HG03103 (cell line): Measurements from ENCODE around the gene WFDC5.
"Not testable (repeated sequence)": the region's sequence is repeated elsewhere in the genome, so short reads cannot be mapped to it uniquely, and the experiment has no call there.

Experiments used
- ATAC-seq: cut with Tn5 transposase; IDR thresholded peaks from one replicate; pipeline ENCODE4 v1.9.1; 2021; ENCODE audit warnings: low read depth; ENCODE audit not compliant: unreplicated experiment

The WFDC5 gene, protein sequence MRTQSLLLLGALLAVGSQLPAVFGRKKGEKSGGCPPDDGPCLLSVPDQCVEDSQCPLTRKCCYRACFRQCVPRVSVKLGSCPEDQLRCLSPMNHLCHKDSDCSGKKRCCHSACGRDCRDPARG

DNA sequence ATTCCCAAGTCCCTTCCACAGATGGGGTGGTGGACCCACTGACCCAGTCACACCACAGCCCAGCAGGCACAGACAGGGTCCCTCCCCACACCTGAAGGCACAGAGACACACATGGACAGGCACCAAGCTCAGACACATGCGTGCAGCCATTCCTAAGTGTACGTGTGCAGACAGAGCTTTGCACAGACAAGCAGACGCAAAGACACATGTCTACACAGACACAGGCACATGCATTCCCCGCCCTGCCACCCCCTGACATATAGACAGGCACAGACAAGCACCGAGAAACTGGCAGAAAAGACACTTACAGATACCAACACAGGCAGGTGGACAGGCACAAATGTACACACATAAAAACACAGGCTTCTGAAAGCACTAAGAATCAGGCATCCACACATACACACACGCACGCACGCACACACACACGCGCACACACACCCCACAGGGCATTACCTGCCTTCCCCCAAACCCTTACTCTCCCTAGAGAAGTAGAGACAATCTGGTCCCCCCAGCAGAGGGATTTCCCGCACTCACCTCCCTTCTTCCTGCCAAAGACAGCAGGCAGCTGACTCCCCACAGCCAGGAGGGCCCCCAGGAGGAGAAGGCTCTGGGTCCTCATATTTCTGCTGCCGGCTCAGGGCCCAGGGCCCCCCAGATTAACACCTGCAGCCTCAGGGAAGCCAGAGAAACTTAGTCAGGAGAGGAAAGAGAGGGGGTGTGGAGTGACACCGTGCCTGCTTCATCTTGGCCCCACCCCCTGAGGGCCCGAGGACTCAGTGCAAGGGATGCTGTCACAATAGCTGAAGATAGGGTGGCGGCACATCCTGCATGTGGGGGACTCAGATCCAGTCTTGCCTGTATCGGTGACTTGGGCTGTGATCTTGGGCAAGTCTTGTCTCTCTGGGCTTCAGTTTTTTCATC is at the start of gene WFDC5:
Gene WFDC5 (minus strand): TSS at position 710 of the 921 bp plus-strand sequence. CDS start 91 bp downstream, at position 619.
- no peak for ATAC-seq

DNA sequence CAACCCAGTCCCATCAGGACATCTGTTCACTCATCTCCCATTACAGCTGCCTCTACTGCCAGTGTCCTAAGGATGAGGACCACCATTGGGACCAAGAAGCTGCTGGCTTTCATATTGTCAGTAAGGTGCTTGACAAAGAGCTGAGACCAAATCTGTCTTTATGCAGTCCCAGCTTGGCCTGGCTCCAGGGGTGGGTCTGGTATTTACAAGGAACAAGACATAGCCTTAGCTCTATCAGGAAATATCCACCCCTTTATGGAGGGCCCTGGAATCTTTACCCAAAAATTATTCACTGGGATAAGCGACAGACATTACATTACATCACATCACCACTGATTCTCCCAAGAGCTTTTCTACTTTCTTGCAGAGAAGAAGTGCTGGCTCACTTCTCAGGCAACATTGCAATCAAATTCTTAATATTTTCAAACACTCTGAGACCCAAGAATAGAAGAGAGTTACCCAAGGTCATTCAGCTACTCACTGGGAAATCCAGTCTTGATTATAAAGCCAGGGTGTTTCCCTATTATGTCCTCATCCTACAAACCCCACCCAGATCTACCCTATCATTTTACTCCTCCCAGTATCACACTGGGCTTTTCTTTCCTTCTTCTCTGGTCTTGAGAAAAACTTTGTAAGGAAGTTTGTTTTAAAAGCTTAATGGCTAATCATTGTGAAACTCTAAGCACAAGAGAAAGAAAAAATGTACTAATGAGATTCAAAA is 48.3 kb upstream of the WFDC5 start:
- ATAC-seq, result no peak

DNA sequence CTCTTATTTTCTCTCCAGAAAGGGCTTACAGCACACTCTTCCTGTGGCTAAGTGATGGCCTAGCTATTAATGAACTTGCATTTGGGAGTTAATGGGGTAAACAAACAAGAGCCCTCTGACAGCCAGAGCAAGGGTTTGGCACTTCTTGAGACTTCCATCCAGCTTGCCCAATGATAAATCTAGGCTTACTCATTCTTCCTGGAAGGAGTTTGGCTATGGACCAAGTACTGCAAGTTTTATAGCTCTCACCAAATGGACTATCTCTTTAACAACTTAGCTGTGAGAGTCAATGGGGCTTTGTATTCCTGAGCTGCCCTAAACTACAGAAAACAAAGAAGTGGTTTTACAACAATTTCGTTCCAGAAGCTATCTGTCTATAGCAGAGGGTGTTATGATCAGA is 43.0 kb upstream of the WFDC5 start:
- ATAC-seq, result no peak

DNA sequence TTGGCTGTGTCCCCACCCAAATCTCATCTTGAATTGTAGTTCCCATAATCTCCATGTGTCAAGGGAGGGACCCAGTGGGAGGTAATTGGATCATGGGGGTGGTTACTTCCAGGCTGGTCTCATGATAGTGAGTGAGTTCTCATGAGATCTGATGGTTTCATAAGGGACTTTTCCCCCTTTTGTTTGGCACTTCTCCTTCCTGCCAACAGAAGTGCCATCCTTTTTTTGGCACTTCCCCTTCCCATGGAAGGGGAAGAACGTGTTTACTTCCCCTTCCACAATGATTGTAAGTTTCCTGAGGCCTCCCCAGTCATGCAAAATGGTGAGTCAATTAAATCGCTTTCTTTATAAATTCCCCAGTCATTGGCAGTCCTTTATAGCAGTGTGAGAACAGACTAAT is 41.7 kb upstream of the WFDC5 start:
- no peak for ATAC-seq

DNA sequence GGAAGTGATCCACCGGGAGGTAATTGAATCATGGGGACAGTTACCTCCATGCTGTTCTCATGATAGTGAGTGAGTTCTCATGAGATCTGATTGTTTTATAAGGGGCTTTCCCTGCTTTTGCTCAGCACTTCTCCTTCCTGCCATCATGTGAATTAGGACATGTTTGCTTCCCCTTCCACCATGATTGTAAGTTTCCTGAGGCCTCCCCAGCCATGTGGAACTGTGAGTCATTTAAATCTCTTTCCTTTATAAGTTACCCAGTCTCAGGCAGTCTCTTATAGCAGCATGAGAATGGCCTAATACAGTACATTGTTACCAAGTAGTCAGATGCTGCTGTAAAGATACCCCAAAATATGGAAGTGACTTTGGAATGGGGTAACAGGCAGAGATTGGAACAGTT is 39.8 kb upstream of the WFDC5 start:
- not testable (repeated sequence) for ATAC-seq

DNA sequence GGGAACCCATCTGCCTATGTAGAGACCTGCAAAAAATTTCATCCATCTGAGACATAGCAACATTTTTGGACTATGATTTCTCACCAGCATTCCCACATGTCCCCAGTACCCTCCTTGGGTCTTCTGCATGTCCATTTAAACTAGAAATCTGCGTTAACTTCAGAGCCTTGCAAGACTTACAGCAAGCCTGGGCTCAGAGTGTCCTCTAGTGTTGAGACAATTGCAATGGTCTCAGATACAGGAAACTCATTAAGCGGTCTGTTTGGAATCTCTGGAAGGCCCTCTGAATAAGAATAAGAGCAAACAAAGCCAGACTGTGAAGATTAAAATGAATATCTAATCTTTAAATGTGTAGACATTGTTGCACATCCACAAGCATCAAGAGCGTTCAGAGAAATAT is 39.2 kb upstream of the WFDC5 start:
- ATAC-seq, result no peak

DNA sequence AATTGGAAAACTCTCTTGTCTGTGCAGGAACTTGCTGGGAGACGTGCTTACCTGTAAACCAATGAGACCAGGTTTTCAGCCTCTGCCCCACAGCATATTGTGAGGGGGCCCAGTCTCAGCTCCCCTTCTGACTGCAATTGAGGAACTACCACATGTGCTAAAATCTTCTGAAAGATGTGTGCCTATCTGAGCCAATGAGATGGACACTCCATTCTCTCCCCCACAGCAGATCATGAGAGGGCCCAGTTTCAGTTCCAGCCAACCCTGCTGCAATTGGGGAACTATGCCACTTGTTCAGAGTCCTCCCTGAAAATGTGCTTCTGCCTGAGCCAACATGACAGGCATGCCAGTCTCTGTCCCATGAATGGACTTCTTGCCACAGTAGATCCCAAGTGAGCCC is 38.8 kb upstream of the WFDC5 start:
- no peak for ATAC-seq

DNA sequence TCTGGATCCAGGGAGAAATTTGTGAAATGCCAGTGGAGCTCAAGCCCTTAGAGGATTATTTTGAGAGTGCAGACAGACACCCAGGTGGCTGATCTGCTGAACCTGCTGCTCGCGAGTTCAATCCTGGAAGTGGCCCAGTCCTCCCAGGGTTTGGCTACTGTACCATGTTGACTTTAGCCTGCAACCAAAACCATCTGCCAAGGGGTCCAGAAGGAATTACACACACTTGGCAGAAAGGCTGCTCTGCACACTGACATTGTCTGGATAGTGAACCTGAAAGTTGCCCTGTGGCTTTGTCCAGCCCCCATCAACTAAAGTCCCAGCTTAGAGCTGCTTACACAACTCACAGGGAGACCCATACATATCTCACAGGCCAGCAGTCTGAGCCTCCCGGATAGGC is 38.2 kb upstream of the WFDC5 start:
- ATAC-seq, result no peak

DNA sequence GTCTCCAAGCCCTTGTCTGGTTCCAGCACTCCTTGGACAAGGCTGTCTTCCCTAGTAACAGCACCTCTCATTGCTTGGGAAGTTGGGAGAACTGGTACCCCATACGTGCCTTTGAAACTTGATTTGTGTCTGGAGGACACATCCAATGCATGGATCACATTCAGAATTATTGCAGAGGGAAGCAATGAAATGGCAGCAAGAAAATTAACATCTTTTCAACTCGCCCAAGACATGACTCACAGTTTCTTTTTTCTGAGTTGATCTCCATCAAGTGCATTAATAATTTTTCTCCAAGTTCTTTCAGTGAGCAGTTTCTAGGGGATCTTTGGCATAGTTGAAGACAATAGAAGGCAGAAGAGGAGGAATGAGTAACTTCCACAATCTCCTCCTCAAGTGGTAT is 37.4 kb upstream of the WFDC5 start:
- no peak for ATAC-seq

DNA sequence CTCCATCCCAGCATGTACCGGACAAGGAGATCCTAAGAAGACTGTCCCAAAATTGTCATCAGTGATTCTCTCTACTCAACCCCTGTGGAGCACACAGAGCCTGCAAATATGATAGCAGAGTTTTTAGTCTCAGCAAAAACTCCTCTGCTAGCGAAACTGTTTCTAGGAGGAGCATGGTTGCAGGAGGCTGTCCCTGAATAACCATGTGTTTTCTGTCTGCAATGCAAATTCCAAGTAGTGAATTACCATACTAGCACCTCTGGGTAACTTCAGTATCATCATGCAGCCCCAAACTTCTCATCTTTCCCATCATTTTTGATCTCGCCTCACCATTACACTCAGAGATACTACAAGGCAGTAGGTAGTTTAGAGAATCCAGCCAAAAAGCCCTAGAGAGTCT is 34.1 kb upstream of the WFDC5 start:
- no peak for ATAC-seq

DNA sequence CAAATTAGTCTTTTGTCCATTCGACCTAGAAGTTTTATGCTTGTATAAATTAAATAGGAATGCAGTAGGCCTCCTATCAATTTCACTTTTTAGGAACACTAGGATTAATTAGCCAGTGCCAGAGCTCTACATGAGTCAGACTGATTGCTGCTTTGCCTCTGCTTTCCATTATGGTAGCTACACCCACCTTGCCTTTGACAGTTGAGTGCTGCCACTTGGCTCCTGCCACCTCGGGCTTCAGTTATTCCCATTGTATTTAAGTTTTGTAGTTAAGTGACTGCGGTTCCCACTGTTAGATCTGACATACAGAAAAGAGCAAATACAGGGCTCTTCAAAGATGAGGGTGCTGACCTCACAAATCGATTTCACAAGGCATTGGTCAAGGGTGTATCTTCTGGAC is 25.9 kb upstream of the WFDC5 start:
- no peak for ATAC-seq

DNA sequence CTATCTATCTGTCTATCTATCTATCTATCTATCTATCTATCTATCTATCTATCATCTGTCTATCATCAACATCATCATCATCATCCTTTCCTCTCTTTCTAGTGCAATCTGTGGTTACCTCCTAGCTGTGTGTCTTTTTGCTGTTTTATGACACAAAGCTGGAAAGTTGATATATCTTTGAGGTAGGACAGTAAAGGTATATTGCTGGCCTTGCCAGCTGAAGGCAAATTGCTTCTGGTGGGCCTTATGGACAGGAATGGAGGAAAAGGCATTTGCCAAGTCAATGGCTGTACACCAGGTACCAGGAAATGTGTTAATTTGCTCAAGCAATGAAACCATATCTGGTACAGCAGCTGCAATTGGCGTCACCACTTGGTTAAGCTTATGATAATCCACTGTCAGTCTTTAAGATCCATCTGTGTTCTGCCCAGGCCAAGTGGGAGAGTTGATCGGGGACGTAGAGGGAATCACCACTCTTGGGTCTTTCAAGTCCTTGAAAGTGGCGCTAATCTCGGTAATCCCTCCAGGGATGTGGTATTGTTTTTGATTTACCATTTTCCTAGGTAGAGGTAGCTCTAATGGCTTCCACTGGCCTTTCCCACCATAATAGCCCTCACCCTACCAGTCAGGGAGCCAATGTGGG is 24.9 kb upstream of the WFDC5 start:
- not testable (repeated sequence) for ATAC-seq

DNA sequence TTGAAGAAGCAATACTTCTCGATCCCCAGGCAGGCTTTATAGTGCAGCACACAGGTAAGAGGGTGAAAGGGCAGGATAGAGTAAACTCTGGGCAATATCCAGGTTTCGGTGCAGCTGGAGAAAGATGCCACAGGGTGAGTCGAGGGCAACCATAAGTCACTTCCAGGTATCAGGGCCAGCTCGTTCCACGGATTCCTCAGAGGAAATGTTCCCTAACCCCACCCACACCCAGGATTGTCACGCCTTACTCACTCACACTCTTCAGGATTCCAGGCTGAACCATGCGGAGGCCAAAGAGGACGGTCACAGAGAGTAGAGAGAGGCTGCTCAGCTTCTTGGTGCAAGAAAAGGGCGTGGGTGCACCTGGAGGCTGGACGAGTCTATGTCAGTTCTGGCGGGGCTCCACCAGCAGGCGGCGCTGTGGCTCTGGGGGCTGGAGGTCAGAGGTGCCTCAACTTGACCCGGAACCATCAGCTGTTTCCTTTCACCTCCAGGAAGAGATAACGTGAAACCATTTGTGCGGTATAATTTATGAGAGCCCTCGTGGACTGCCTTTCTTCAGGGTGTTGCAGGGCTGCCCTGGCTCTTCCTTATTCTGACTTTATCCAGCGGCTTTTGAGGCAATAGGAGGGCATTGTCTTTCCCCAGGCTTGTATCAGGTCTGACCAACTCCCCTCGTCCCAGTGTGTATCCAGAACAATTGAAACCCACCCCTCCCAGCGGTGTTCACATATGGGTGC is 23.8 kb upstream of the WFDC5 start:
- no peak for ATAC-seq

DNA sequence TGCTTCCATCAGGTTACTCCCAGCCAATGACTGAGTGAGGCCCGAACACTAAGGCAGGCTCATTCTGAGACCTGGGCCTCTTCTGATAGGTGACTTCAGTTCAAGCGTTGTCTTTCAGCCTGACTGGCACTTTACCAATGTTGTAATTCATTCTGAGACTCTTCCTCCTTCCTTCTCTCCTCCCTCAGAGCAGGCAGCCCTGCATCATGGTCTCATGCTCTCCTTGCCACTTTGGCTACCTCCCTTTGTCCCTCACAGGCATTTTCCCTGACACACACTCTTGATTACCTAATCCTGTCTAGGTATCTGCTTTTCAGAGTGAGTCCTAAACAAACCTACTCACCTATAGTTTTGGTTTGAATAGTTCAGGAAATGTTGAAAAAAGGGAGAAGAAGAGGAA is 21.9 kb upstream of the WFDC5 start:
- no peak for ATAC-seq

DNA sequence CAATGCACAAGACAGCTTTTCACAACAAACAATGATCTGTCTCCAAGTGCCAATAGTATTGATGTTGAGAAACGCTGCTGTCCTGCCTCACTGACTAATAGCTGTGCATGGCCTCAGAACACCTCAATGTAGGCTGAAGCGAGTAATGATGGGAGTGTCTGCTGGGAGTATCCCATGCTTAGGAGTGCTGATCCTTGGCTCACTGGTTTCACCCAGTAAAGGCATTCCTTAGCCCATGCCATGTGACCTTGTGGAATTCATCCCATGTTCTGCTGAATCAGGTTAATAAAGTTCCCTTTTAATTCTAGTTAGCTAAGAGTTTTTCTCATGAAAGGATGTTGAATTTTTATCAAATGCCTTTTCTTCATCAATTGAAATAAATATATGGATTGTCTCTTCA is 13.1 kb upstream of the WFDC5 start:
- no peak for ATAC-seq

DNA sequence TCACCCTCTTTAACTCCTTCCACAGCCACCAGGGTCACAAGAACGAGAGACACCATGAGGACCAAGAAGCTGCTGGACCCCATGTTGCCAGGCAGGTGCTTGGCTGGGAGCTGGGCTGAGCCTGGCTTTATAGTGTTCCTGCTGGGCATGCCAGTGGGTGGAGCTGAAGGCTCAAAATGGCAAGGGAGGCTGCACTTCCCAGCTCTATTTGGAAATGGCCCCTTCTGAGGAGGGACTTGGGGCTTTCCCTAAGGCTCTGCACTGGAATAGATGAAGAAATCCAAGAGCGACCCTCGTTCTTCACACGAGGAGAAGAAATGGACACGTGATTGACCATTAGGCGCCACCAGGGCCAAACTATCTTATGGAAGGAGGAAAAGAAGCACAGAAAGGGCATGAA is 9.4 kb upstream of the WFDC5 start, which contains the start of gene WFDC12:
Gene WFDC12 (minus strand): TSS at position 101 of the 400 bp plus-strand sequence. CDS start 18 bp downstream, at position 83.
- ATAC-seq, result no peak

DNA sequence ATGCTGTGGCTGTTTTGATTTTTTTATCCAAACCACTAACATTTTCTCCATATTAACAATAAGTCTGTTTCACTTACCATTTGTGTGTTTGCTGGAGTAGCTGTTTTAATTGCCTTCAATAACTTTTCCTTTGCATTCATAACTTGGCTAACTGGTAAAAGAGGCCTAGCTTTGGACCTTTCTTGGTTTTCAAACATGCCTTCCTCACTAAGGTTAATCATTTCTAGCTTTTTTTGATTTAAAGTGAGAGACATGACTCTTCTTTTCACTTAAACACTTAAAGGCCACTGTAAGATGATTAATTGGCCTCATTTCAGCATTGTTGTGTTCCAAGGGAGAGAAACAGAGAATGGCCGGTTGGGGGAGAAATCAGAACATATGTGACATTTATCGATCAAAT is 6.4 kb upstream of the WFDC5 start:
- ATAC-seq, result no peak

DNA sequence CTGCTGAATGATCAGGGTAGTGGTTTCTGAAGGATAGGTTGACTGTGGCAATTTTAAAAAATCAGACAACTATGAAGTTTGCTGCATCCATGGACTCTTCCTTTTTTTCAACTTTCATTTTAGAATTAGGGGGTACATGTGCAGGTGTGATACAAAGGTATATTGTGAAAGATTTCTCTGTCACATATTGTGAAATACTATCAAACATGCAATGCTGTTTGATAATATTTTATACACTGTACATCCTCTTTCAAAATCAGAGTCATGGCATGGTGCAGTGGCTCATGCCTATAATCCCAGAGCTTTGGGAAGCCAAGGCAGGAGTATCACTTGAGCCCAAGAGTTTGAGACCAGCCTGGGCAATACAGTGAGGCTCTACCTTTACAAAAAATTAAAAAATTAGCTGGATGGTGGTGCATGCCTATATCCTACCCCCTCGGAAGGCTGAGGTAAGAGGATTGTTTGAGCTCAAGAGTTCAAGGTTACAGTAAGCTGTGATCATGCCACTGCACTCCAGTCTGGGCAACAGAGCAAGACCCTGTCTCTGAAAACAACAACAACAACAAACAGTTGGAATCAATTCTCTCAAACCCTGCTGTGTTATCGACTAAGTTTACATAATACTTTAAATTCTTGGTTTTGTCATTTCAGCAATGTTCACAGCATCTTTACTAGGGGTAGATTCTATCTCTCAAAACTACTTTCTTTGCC is 4.7 kb upstream of the WFDC5 start:
- no peak for ATAC-seq

DNA sequence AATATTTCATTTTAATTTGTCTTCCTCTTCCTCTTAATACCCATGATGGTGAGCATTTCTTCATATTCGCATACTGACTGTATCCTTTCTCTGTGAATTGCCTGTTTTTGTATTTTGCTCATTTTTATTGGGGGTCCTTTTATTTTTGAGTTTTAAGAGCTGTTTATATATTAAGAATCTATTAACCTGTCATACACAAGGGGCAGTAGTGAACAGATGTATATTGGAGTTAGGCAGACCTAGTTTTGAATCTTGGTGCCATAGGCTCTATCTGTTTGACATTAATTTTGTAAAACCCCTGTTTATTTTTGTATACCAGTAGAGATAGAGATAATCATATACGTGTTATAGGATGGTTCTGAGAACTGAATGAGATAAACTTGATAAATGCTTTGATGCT is 3.1 kb upstream of the WFDC5 start:
- ATAC-seq, result no peak

DNA sequence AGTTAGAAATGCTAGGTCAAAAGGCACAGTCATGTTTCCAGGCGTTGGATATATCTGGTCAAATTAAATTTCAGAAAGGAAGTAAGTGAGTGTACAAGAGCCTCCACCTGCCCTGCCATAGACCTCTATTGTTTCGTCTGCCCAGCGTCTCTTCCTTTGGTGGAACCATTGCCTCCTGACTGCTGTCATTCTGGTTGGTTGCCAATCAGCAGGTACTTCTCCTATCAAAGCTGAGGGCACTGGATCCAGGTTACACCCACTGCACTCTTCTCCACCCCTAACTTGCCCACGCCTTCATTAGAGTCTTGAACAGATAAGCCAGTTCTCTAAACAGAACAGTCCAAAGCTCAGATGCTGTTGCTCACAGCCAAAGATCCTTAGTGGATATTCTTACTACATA is 2.6 kb upstream of the WFDC5 start:
- ATAC-seq, result no peak
